ENCODE results near the gene AMN. TPM values are rescaled to one million over a fixed set of nuclear protein-coding genes. Genes with fewer than 3 reads are reported as not detected.

Gene AMN
- polyA plus RNA-seq, 1 of the 3 experiments (the other 2 are of a cell fraction) = 0.03 TPM

DNA sequence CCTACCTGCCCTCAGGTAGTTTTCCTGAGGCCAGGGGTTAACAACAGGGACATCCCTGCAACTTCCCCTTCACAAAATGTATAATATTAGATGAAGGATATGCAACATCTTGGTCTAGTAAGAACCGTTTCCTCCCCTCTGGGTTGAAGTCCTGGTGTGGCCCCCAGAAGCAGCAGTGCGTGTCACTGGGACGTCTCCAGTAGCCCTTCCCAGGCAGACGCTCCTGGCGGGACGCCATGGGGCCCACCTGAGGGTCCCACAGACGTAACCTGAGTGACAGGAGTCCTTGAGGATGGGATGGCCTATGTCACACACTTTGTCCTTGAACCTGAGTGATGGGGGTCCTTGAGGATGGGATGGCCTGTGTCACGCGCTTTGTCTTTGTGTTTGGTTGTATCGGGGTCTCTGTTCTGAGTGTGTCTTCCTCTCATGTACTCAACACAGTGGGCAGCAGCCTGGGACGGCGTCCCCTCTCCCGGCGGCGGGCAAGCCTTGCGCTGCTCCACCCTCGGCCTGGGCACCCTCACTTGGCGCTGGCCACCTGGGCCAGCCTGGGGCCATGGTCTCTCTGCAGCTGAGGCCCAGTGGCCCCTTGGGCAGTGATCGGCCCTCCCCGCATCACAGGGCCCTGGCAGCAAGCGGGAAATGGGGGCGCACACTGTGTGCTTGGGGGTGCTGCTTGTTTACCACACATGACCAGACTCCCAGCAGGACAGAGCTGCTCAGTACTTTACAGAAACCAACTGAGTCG, 14.3 kb upstream of the AMN start:
- Histone ChIP-seq H3K9ac (no peak overlapping the region), H3F3A (replicated peaks; ENCODE audit: insufficient read depth) (peaks cover 5% of the 10 kb centered on the region), H3K27me3 (ENCODE audit: insufficient read depth) (no peaks in the 10 kb centered on the region), H3K4me3 (ENCODE audit: low read depth in 2 of 2, low read length in 1 of 2) (no peak overlapping the region), H3K4me1 (ENCODE audit: control insufficient read depth in 1 of 2, insufficient read depth in 2 of 2, low read depth in 1 of 2, low read length in 1 of 2) (no peaks in the 10 kb centered on the region), H3K36me3 (replicated peaks in 1 of 2; ENCODE audit: control insufficient read depth in 1 of 2, insufficient read depth in 2 of 2, low read length in 1 of 2) (peaks cover 13 to 22% of the 10 kb centered on the region in 2 experiments), H2AFZ (ENCODE audit: low read depth) (no peak overlapping the region), H4K20me1 (ENCODE audit: insufficient read depth) (no peaks in the 10 kb centered on the region), H3K27ac (ENCODE audit: low read depth in 2 of 2, low read length in 1 of 2) (no peak overlapping the region), H3K9me3 (no peaks in the 10 kb centered on the region), H3K9me2 (no peaks in the 10 kb centered on the region), H3K4me2 (no peak overlapping the region), H3K79me2 (ENCODE audit: insufficient read depth) (no peaks in the 10 kb centered on the region)
- CTCF ChIA-PET = interaction anchor here (1.2 kb wide), 1 partner anchor 10 kb away, joined by 5 read pairs; no protein-coding TSS in a partner anchor
- DNase-seq = peak; percentile 22
- TF ChIP-seq, protein P1, sequence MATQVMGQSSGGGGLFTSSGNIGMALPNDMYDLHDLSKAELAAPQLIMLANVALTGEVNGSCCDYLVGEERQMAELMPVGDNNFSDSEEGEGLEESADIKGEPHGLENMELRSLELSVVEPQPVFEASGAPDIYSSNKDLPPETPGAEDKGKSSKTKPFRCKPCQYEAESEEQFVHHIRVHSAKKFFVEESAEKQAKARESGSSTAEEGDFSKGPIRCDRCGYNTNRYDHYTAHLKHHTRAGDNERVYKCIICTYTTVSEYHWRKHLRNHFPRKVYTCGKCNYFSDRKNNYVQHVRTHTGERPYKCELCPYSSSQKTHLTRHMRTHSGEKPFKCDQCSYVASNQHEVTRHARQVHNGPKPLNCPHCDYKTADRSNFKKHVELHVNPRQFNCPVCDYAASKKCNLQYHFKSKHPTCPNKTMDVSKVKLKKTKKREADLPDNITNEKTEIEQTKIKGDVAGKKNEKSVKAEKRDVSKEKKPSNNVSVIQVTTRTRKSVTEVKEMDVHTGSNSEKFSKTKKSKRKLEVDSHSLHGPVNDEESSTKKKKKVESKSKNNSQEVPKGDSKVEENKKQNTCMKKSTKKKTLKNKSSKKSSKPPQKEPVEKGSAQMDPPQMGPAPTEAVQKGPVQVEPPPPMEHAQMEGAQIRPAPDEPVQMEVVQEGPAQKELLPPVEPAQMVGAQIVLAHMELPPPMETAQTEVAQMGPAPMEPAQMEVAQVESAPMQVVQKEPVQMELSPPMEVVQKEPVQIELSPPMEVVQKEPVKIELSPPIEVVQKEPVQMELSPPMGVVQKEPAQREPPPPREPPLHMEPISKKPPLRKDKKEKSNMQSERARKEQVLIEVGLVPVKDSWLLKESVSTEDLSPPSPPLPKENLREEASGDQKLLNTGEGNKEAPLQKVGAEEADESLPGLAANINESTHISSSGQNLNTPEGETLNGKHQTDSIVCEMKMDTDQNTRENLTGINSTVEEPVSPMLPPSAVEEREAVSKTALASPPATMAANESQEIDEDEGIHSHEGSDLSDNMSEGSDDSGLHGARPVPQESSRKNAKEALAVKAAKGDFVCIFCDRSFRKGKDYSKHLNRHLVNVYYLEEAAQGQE (IDR thresholded peaks at IDR 0.05; ENCODE audit: low read depth, low read length) = no peak
- TF ChIP-seq MXI1 (IDR thresholded peaks at IDR 0.05; ENCODE audit: low read depth, low read length) = no peak
- TF ChIP-seq, protein P2, sequence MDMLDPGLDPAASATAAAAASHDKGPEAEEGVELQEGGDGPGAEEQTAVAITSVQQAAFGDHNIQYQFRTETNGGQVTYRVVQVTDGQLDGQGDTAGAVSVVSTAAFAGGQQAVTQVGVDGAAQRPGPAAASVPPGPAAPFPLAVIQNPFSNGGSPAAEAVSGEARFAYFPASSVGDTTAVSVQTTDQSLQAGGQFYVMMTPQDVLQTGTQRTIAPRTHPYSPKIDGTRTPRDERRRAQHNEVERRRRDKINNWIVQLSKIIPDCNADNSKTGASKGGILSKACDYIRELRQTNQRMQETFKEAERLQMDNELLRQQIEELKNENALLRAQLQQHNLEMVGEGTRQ (IDR thresholded peaks at IDR 0.05; ENCODE audit: borderline replicate concordance, low read depth, low read length) = no peak
- TF ChIP-seq, protein P3, sequence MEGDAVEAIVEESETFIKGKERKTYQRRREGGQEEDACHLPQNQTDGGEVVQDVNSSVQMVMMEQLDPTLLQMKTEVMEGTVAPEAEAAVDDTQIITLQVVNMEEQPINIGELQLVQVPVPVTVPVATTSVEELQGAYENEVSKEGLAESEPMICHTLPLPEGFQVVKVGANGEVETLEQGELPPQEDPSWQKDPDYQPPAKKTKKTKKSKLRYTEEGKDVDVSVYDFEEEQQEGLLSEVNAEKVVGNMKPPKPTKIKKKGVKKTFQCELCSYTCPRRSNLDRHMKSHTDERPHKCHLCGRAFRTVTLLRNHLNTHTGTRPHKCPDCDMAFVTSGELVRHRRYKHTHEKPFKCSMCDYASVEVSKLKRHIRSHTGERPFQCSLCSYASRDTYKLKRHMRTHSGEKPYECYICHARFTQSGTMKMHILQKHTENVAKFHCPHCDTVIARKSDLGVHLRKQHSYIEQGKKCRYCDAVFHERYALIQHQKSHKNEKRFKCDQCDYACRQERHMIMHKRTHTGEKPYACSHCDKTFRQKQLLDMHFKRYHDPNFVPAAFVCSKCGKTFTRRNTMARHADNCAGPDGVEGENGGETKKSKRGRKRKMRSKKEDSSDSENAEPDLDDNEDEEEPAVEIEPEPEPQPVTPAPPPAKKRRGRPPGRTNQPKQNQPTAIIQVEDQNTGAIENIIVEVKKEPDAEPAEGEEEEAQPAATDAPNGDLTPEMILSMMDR (IDR thresholded peaks at IDR 0.05) = no peak
- no peak for TF ChIP-seq FOXM1 (IDR thresholded peaks at IDR 0.05; ENCODE audit: low read depth)
- no peak for TF ChIP-seq TAF1 (IDR thresholded peaks at IDR 0.05; ENCODE audit: borderline replicate concordance, low read depth, low read length)
- no peak for TF ChIP-seq SMC3 (IDR thresholded peaks at IDR 0.05; ENCODE audit: low read depth, low read length)
- TF ChIP-seq, protein P4, sequence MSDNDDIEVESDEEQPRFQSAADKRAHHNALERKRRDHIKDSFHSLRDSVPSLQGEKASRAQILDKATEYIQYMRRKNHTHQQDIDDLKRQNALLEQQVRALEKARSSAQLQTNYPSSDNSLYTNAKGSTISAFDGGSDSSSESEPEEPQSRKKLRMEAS (IDR thresholded peaks at IDR 0.05; ENCODE audit: low read depth) = no peak
- TF ChIP-seq RFX5 (IDR thresholded peaks at IDR 0.05; ENCODE audit: low read length) = no peak
- TF ChIP-seq RAD21 (IDR thresholded peaks at IDR 0.05; ENCODE audit: low read length) = no peak
- TF ChIP-seq, protein P5, sequence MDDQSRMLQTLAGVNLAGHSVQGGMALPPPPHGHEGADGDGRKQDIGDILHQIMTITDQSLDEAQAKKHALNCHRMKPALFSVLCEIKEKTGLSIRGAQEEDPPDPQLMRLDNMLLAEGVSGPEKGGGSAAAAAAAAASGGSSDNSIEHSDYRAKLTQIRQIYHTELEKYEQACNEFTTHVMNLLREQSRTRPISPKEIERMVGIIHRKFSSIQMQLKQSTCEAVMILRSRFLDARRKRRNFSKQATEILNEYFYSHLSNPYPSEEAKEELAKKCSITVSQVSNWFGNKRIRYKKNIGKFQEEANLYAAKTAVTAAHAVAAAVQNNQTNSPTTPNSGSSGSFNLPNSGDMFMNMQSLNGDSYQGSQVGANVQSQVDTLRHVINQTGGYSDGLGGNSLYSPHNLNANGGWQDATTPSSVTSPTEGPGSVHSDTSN (IDR thresholded peaks at IDR 0.05) = no peak
- TF ChIP-seq TEAD4 (IDR thresholded peaks at IDR 0.05; ENCODE audit: borderline replicate concordance, insufficient read depth) = no peak
- TF ChIP-seq YY1 (IDR thresholded peaks at IDR 0.05; ENCODE audit: low read depth) = no peak
- POLR2A ChIA-PET = no interaction called here
- WGBS (ENCODE audit: low lambda C conversion rate) = 89% methylated on average over 18 of the region's 23 CpGs
